DMS 273 (cell line): ENCODE data around the gene AUTS2.
"Not testable (repeated sequence)": the region's sequence is repeated elsewhere in the genome, so short reads cannot be mapped to it uniquely, and the experiment has no call there.

Experiments
- DNase-seq: peaks from one replicate; lab custom pipeline; 2025; ENCODE audit not compliant: unreplicated experiment; lab: John Stamatoyannopoulos, UW

The AUTS2 gene

DNA sequence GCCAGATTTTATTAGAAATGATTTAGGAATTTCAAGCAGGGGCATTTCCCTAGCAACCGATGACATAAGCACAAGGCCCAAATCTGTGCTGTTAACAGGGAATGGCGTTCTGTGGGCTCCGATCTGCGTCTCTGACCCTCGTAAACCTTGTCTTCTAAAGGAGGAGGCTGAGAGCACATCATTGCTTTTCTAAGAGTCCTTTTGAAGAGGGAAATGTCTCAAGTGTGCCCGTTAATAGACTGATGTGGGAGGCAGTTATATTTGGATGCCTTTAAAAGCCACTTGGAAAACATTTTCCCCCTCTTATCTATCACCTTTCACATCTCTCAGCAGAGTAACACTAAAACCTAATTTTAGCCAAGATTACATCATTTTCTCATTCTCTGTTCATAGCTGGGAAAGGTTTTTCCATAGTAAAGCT, 1109.6 kb downstream of the AUTS2 start:
- DNase-seq, result peak; percentile 49

DNA sequence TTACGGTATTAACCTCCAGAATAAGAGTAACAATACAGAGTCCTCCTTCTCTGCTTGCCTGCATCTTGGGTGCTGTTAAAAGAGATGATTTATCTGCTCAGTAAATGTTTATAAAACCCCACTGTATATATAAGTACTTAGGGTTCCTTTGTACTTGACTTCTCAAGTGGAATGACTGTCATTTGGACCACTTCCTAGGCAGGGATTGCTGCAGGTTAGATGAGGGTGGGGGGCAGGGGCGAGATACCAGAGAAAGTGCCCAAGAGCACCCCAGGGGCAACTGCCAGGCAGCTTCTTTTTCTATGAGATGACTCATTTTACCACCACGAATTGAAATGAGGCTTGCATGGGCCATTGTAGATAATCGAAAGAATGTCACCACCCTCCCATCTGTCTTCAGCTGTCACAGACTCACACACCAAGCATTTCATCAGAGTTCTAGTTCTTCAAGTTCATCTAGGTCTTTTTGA, 1111.8 kb downstream of the AUTS2 start:
- DNase-seq, result peak; percentile 65

DNA sequence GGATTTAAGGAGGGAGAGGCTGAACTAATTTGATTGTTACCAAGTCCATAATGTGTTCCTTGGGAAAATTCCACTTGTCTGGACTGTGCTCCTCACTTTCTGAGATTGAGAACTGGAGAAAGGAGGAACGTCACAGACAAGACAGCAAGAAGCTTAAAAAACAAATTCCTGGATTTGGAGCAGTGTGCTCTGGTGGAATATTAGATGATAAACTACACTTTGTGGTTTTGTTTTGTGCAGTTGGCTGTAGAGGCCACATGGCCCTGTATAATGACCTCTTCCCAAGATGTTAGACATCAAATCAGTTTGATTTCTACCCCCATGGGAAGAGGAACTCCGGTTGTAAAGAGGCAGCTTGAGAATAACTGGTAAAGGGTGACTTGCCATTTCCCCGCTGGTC, 1112.4 kb downstream of the AUTS2 start:
- DNase-seq, result no peak

DNA sequence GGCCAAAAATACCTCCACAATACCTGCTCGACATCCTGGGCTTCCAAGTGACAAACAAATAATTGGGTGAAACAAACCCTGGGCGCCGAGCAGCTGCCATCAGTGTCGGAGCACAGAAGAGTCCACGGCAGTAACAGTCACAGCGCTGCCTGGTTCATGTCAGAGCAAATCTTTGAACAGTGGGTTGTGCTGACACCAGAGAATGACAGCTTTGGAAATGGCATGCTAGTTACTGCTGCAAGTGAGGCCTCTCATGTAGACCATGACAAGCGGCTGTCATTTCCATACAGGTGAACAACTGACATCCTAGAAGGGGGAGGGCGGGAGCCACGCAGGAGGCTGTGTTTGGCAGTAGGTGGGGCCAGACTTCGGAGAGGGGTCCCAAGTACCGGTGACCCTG, 1113.2 kb downstream of the AUTS2 start:
- no peak for DNase-seq

DNA sequence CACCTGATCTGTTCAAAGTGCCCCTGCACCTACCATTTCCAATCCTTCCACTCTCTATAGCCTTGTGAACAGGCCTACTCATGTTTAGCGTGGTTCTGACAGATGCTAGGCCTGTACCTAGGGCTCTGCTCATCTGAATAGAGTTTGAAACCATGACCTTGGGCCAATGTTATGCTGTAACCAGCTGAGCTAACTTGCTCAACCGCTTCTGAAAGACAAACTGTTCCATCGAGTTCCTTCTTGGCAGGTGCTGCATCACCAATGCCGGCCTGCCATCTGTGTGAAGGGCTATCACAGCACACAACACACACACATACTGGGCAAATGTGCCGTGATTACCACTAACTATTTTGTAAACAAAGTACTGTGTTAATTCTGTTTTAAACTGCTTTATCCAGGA, 1114.7 kb downstream of the AUTS2 start:
- peak; percentile 51 for DNase-seq

DNA sequence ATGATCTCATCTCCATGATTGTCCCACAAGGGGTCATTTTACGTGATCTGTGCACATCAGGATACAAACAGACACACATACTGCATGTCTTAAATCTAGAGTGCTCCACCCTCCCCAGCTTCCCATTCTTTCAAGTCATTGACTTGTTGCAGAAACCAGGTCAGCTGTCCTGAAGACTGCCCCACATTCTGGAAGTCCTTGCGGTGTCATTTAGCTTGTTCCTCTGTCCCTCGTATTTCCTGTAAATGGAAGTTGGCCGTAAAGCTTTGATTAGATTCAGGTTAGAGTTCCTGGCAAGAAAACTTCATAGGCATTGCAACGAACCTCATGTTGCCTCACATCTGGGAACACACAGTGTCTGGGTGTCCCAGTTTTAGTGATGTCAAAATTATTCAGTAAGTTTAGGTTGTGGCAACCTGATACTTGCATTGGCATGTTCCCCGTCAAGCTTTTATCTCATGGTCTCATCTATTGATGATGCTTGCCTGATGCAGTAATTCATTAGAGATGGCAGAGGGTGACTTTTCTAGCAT, 1116.3 kb downstream of the AUTS2 start:
- no peak for DNase-seq

DNA sequence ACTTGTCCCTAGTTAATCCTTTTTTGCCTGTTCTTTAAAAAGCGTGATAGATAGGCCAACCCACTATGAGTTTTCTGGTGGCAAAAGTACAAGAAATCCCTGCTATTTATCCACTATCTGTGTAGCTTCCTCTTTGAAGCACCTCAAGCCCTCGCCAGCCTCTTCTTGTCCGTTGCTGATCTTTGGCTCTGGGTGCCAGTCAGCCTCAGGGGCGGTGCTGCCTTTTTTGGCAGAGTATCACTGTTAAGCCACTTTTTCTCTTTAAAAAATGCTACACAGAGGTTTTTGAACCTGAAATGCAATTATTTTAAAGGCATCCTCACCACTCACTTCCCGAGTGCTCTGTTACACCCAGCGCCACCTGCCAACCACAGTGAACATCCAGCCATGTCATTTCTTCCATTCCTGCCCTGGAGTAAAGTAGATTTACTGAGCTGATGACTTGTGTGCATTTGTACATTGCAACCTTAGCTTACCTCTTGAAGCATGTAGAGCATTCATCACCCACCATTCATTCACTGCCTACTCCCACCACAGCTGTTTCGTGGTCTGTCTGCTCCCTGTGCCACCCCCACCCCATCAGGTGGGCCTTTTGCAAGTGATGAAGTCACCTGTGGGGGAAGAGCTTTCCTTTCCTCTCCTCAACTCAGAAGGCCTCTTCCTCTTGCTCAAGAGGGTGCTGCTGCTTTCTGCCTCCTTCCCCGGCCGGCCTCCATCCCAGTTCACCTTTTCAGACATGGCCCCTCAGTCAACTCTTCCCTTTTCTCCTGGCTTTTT, 1119.5 kb downstream of the AUTS2 start:
- no peak for DNase-seq

DNA sequence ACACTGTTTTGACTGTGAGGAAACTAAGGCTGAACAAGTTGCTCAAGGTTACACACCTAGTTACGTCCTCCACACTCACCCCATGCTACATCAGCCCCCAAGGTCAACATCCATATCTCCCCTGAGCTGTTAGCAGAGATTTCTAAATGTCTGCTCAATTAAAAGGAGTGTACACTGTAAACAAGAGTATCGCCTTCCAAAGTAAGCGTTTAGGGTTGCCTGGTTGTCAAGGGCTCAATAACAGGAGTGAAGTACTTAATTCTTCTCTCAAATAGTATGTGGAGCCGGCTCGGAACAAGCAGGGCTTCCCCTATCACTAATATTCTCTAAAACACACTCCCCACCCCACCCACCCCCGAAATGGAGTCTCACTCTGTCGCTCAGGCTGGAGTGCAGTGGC, 1120.8 kb downstream of the AUTS2 start:
- DNase-seq, result no peak

DNA sequence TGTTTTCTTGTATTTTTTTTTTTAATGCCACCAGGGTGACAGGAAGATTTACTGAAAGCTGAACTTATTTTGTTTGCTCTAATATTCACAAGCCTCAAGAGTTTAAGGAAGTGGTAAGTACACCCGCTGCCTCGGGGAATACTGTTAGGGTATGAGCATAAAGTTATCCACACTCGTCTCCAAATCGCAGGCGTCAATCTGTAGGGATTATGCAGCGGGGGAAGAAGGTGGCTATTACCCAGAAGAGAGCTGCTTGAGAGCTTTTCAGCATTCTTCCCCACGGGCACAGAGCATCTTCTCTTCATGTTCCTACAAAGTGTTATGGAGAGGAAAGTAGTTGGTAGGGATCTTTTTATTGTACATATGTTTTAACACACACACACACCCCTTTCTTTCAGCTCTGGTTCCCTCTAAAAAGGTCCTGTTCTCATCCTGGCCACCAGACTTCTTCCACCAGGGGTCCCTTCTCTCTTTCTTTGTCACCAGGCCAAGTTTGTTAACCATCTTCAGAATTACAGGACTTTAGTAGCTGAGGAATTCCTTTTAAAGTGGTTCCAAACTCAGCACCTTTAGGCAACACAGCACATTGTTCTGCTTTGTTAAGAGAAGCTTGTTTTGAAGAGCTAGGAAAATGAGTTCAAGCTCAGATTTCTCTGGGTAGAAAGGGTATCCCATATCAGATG, 1122.1 kb downstream of the AUTS2 start:
- peak; percentile 29 for DNase-seq

DNA sequence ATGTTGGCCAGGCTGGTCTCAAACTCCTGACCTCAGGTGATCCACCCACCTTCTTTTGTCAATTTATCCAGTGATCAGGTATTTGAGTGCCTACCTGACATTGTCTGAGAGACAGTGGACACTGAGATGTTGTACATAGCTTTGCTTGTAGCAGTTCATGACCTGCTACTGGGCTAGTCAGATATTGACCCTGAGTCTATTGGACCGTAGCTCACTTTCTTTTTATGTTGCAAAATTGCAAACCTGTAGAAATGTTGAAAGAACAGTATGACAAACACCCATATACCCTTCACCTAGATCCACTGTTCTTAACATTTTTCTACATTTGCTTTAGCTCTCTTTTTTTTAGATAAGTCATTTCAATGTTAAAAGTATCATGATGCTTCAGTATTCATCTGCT, 1123.2 kb downstream of the AUTS2 start:
- no peak for DNase-seq

DNA sequence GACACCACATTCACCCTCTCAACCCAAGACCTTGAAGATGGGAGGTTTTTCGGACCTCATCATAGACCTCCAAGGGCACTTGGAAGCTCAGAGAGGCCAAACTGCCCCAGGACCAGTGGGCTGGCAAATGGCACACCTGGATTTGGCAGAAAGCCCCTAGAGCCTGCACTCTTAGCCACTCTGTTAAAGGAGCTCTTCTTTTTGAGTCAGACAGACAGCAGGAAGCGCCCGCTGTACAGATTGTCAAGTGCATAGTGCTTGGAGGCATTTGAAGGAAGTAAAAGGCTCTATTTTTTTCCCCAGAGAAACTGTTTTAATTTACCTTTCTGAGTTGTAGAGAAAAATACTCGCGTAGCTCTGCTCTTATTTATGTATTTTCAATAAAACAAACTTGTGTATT, 1125.1 kb downstream of the AUTS2 start:
- no peak for DNase-seq

DNA sequence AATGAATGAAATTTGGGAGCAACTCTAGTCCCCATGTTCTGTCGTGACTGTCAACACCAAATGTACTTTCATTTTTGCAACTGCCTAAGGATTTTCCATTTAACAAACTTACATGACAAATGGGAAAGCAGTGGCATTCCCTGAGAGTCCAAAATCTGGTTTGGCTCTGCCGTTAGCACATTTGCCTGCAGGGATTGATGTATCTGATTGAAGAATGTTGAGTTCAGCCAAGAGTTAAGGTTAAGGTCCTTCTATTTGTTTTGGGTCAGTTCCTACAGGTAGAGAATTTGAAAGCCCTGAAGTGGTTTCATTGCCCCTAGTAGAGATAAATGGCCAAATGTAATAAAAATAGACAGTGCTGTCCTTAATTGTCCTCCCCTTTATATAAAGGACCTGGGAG, 1127.2 kb downstream of the AUTS2 start:
- no peak for DNase-seq

DNA sequence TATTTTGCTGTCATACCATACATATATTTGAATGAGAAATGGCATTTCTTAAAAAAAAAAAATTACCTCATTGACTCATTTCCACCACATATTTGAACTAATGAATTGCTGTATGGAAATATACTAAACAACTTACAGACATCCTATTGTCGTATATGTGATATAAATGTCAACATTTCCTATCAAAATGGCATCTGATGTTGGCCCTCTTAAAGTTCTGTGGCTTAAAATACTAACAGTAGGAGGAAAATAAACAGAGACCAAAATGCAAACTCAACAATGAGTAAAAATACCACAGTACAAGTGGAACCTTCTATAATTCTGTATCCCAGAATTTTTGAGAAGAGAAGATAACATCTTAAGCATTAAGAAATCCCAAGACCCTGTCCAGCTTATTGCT, 1128.0 kb downstream of the AUTS2 start:
- DNase-seq, result no peak

DNA sequence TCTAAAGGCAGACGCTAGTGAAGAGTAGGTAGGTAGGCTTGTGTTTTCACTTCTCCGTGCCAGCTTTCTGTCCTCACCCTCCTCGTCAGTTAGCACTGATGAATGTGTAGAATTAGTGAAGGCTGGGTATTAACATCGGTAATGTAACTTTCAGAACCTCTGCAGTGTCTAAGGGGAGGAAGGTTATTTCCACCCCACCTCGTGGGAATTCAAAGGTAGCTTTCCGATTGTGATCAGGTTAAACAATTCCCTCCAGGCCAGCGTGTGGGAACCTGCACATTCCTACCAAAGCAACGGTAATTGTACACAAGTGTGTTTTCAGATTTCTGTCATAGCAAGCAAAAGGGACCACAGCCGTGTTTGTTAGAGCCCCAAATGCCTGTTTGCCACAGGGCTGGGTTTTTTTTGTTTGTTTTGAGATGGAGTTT, 1128.7 kb downstream of the AUTS2 start:
- DNase-seq, result no peak

DNA sequence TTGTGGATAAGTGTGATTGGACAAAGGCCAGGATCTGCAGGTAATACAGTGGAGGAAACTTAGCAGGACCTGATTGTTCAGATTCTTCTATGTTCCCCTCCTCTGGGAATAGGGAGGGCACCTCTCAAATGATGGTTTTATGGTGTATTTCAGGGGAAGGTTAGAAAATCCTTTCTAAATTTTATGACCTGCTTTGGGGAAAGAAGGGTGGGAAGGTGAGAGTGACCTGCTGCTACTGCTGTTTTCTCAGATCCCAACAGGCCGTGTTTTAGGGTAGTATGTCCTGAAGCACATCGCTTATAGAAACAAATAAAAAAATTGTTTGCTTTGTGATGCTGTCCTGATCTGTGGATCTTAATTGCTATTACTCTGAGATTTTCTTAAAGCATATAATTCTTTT, 1129.6 kb downstream of the AUTS2 start:
- no peak for DNase-seq

DNA sequence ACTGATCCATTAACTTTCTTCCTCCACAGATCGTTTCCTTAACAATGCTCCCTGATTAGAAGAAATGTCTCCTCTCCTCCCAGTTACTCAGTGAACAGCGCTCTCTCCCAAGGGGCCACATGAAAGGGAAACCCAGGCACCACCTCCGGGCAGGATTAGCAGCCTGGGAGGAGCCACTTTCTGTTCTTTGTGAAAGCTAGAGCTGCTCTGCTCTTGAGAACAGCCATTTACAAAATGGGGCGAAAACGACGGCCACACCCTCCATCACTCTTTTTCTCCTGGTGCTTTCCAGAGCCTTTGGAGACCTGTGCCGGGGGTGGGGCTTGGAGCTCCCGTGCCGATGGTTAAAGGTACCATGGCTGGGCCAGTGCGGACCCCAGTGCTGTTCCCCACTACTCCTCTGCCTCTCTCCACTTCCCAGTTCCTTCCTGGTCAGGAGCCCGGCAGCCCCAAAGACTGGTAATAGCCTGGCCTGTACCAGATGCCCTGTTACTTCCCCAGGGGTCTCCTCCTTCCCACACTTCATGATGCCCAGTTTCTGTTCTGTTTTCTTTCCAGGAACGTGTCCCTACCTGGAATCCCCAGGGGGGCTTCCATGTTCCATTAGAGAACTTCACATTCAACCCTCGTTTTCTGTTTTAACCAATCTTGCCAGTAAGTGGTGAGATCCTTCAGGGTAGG, 1130.7 kb downstream of the AUTS2 start:
- peak; percentile 38 for DNase-seq

DNA sequence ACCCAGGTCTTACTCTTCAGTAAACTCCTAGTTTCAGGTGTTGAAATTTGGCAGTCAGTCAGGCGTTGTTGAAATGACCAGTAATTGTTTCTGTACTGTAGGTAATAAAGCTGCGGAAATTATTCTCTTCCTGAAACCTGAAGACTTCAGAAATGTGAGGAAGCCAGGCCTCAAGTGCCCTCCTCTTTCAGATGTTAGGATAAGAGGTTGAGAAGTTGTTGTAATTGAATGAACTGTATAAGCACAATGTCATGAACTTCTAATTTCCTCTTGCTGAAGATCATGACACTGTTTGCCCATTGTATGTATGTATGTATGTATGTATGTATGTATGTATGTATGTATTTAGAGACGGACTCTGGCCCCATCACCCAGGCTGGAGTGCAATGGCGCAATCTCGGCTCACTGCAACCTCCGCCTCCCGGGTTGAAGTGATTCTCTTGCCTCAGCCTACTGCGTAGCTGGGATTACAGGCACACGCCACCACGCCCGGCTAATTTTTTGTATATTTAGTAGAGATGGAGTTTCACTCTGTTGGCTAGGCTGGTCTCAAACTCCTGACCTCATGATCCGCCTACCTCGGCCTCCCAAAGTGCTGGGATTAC, 1131.4 kb downstream of the AUTS2 start:
- not testable (repeated sequence) for DNase-seq

DNA sequence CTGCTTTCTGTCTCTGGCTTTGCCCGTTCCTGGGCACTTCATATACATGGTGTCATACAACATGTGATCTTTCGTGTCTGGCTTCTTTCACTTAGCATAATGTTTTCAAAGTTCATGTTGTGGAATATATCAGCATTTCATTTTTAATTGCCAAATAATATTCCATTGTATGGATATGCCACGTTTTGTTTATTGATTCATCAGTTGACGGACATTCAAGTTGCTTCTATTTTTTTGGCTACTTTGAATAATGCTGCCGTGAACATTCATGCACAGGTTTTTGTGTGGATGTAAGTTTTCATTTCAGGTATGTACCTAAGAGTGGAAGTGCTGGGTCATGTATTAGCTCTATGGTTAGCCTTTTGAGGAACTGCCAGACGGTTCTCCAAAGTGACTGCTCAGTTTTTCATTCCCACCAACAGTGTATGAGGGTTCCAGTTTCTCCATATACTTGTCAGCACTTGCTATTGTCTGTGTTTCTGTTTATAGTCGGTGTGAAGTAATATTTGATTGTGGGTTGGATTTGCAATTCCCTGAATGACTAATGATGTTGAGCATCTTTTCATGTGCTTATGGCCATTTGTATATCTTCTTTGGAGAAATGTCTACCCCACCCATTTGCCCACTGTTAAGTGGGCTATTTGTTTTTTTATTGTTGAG, 1132.3 kb downstream of the AUTS2 start:
- no peak for DNase-seq

DNA sequence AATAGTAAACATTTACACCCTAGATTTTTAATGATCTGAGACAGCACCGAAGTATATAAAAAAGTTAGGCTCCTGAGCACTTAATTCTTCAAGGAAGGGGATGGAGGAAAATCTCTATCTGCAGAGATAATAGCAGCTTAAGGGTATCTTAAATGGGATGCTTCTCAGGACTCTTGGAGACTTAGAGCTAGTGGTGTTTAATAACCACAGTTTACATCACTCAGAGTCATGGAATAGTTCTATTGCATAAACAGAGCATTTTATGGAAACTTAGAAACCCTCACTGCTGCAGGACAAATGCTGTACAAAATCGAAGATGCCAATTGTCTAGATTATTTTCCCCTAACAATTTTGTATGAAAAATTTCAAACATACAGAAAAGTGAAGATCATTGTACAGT, 1134.8 kb downstream of the AUTS2 start:
- no peak for DNase-seq

DNA sequence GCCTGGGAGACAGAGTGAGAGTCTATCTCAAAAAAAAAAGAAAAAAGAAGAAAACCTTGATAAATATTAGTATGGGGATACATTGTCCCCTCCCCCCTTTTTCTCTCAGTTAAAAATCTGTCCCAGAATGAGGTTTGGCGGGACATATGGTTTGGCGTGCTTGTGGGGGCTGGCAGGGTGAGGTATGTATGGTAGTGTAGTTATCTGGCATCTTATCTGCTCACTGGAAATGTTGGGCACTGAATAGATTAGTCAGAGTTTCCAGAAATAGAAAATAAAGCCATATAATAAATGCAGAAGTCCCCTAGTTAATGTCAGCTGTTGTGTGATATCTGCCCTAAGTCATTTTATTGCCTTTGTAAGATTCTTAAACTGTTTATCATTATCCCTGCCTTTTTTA, 1136.1 kb downstream of the AUTS2 start:
- DNase-seq, result peak; percentile 54

DNA sequence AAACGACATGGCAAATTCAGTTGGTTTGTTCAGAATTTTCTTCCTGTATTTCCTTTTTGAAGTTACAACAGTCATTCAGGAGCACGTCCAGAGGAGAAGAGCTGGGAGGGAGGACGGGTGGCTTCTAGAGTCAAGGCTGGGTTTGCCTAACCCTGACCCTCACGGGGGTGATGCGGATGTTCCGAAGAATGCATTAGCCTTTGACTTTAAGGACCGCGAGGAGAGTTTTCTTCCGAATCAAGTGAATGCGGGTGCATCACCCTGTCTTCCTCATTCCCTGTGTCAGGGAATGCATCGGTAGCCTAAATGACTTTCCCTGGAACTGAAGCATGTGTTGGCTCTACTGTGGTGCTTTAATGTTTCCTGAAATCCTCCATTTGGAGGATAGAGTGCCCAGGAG, 1137.0 kb downstream of the AUTS2 start:
- no peak for DNase-seq
